HCT116 (cell line): ENCODE results near the gene HOXB3. TPM values are rescaled to one million over a fixed set of nuclear protein-coding genes. Genes with fewer than 3 reads are reported as not detected.

Experiments used
- ATAC-seq: fragments of 200-7000 bp; cut with Tn5 transposase; 2 replicates; pipeline ENCODE4 v1.9.1; 2020; ENCODE audit warnings: mild to moderate bottlenecking, moderate library complexity
- BruUV-seq: library from RNA; stranded (reverse); fragments of 400-500 nt; replicated peaks from 2 replicates; lab custom pipeline; 2021; lab: Mats Ljungman, UMichigan
- CTCF ChIA-PET: fragments of 300-600 bp; sonication (Branson Sonifier 250); formaldehyde crosslinking; loops from one replicate; lab custom pipeline; 2021; ENCODE audit warnings: antibody characterized with exemption; lab: Charles Lee
- POLR2A ChIA-PET: fragments of 300-600, 350-600 bp; sonication (Branson Sonifier 250); formaldehyde crosslinking; loops from one replicate; lab custom pipeline; 2021; ENCODE audit warnings: antibody characterized with exemption; lab: Charles Lee
- RAD21 ChIA-PET, 2 experiments: fragments of 300-600 bp; sonication (Branson Sonifier 250); formaldehyde crosslinking; loops; one replicate each; lab custom pipeline; 2023; ENCODE audit warnings: low total read pairs in 2 of 2; ENCODE audit not compliant: uncharacterized antibody in 2 of 2, unreplicated experiment in 2 of 2, low non-redundant PET in 1 of 2; lab: Charles Lee
- DNase-seq: peaks from one replicate; pipeline ENCODE4 v3.0.0-alpha.2; 2010; ENCODE audit warnings: low read depth, low spot score
- H2AFZ ChIP-seq: fragments of 200-600 bp; shearing (Covaris generic), sonication (generic); 2 replicates; pipeline ENCODE4 v1.6.1; 2017; ENCODE audit warnings: low read depth, mixed run types, mixed read lengths, antibody characterized with exemption, low read length; ENCODE audit not compliant: poor library complexity, severe bottlenecking
- H3K27ac ChIP-seq: 2 replicates; pipeline ENCODE4 v1.5.1; 2012; ENCODE audit warnings: low read depth, low read length
- H3K27me3 ChIP-seq: fragments of 200-600 bp; sonication (generic); 2 replicates; pipeline ENCODE4 v1.6.1; 2016; ENCODE audit warnings: mixed run types, low read length, mixed read lengths; ENCODE audit not compliant: insufficient read depth
- H3K36me3 ChIP-seq, 2 experiments: fragments of 200-500 bp in 1 of 2; fragments of 200-600 bp in 1 of 2; sonication (Bioruptor generic) in 1 of 2; sonication (generic) in 1 of 2; 2 replicates each; pipeline versions ENCODE4 v1.5.1 to v1.6.1; 2014 to 2016; ENCODE audit warnings: low read length in 2 of 2, inconsistent platforms in 1 of 2, mixed read lengths in 1 of 2, mixed run types in 1 of 2; ENCODE audit not compliant: insufficient read depth in 2 of 2, control insufficient read depth in 1 of 2
- H3K4me1 ChIP-seq, 2 experiments: fragments of 200-600 bp in 1 of 2; sonication (generic) in 1 of 2; 2 replicates each; pipeline versions ENCODE4 v1.5.1 to v1.6.1; 2012 to 2017; ENCODE audit warnings: low read length in 2 of 2, inconsistent platforms in 1 of 2, mild to moderate bottlenecking in 1 of 2, mixed read lengths in 1 of 2, mixed run types in 1 of 2, moderate library complexity in 1 of 2; ENCODE audit not compliant: insufficient read depth in 2 of 2, control insufficient read depth in 1 of 2
- H3K4me2 ChIP-seq: fragments of 200-600 bp; sonication (generic); 2 replicates; pipeline ENCODE4 v1.6.1; 2017; ENCODE audit warnings: mixed run types, low read length, mixed read lengths
- H3K4me3 ChIP-seq, 2 experiments: fragments of 200-600 bp in 1 of 2; sonication (generic) in 1 of 2; replicated peaks in 1 of 2; 2 replicates each; pipeline ENCODE4 v1.5.1; 2011 to 2016; ENCODE audit warnings: low read length in 2 of 2, control low read depth in 1 of 2, low read depth in 1 of 2, mild to moderate bottlenecking in 1 of 2, mixed read lengths in 1 of 2, mixed run types in 1 of 2
- H3K79me2 ChIP-seq: fragments of 200-600 bp; sonication (generic); 2 replicates; pipeline ENCODE4 v1.6.1; 2017; ENCODE audit warnings: mild to moderate bottlenecking, mixed run types, low read length, moderate library complexity, mixed read lengths; ENCODE audit not compliant: insufficient read depth
- H3K9ac ChIP-seq: fragments of 200-600 bp; sonication (generic); 2 replicates; pipeline ENCODE4 v1.6.1; 2016; ENCODE audit warnings: low read length, mixed read lengths
- H3K9me2 ChIP-seq: fragments of 200-600 bp; sonication (generic), shearing (Covaris generic); 2 replicates; pipeline ENCODE4 v1.6.1; 2017; ENCODE audit warnings: mixed run types, mild to moderate bottlenecking, moderate library complexity; ENCODE audit not compliant: insufficient read depth
- H3K9me3 ChIP-seq, 2 experiments: fragments of 200-500 bp in 1 of 2; fragments of 200-600 bp in 1 of 2; sonication (Bioruptor generic) in 1 of 2; sonication (generic) in 1 of 2; 2 replicates each; pipeline ENCODE4 v1.6.1; 2014 to 2017; ENCODE audit warnings: low read length in 2 of 2, mixed read lengths in 2 of 2, inconsistent platforms in 1 of 2, low read depth in 1 of 2, mild to moderate bottlenecking in 1 of 2, mixed run types in 1 of 2, moderate library complexity in 1 of 2; ENCODE audit not compliant: control insufficient read depth in 1 of 2, insufficient read depth in 1 of 2
- H4K20me1 ChIP-seq: fragments of 200-600 bp; sonication (generic), shearing (Covaris generic); 2 replicates; pipeline ENCODE4 v1.6.1; 2017; ENCODE audit warnings: mixed run types, mild to moderate bottlenecking, moderate library complexity; ENCODE audit not compliant: insufficient read depth
- ATF3 ChIP-seq: IDR thresholded peaks from 2 replicates; pipeline ENCODE4 v1.6.1; 2012
- CBX3 ChIP-seq: IDR thresholded peaks from 2 replicates; pipeline ENCODE4 v1.6.1; 2012; ENCODE audit warnings: low read depth
- CEBPB ChIP-seq: IDR thresholded peaks from 2 replicates; pipeline ENCODE4 v1.6.1; 2012; ENCODE audit warnings: low read depth
- CTCF ChIP-seq, 3 experiments: fragments of 200-600 bp in 1 of 3; sonication (generic) in 1 of 3; IDR thresholded peaks in 2 of 3; conservative IDR thresholded peaks in 1 of 3; 2 replicates each; pipeline ENCODE4 v1.5.1; 2012 to 2017; ENCODE audit warnings: low read depth in 2 of 3, low read length in 2 of 3, antibody characterized with exemption in 1 of 3, borderline replicate concordance in 1 of 3, control low read depth in 1 of 3, mild to moderate bottlenecking in 1 of 3, mixed read lengths in 1 of 3, mixed run types in 1 of 3, moderate library complexity in 1 of 3; ENCODE audit not compliant: insufficient read depth in 1 of 3
- EGR1 ChIP-seq: IDR thresholded peaks from 2 replicates; pipeline ENCODE4 v1.6.1; 2012; ENCODE audit warnings: low read depth
- ELF1 ChIP-seq: IDR thresholded peaks from 2 replicates; pipeline ENCODE4 v1.6.1; 2012; ENCODE audit warnings: low read depth, borderline replicate concordance
- EZH2 ChIP-seq: fragments of 200-600 bp; sonication (generic); IDR thresholded peaks from 2 replicates; pipeline ENCODE4 v1.6.1; 2017; ENCODE audit warnings: antibody characterized with exemption, mixed run types
- FOSL1 ChIP-seq: IDR thresholded peaks from 2 replicates; pipeline ENCODE4 v1.6.1; 2012; ENCODE audit warnings: low read depth
- JUND ChIP-seq: IDR thresholded peaks from 2 replicates; pipeline ENCODE4 v1.6.1; 2012
- POLR2A ChIP-seq: IDR thresholded peaks from 2 replicates; pipeline ENCODE4 v1.7.0; 2011; ENCODE audit warnings: borderline replicate concordance; ENCODE audit not compliant: insufficient read depth, insufficient read length; ENCODE audit errors: extremely low read depth
- RAD21 ChIP-seq: IDR thresholded peaks from 2 replicates; pipeline ENCODE4 v1.6.1; 2012; ENCODE audit warnings: low read depth, mild to moderate bottlenecking
- REST ChIP-seq: IDR thresholded peaks from 2 replicates; pipeline ENCODE4 v1.6.1; 2012; ENCODE audit warnings: low read depth
- SIN3A ChIP-seq: IDR thresholded peaks from 2 replicates; pipeline ENCODE4 v1.6.1; 2012; ENCODE audit warnings: low read depth
- SP1 ChIP-seq: IDR thresholded peaks from 2 replicates; pipeline ENCODE4 v1.6.1; 2012; ENCODE audit warnings: low read depth
- SRF ChIP-seq: IDR thresholded peaks from 2 replicates; pipeline ENCODE4 v1.6.1; 2012; ENCODE audit warnings: low read depth
- intact Hi-C: fragments of 100-400 bp; cut with micrococcal nuclease; formaldehyde crosslinking; loops from 2 replicates; pipeline ENCODE4 v1.10.0; 2022
- total RNA-seq: library from RNA; stranded (reverse); gene quantifications from one replicate; pipeline ENCODE4 v1.2.1, GENCODE V29; 2021; ENCODE audit not compliant: unreplicated experiment

Gene HOXB3
- total RNA-seq, 1 experiment from 2014 or later = 19.8 TPM

- RAD21 ChIA-PET = interaction anchor here in 1 of 2 experiments (1.0 kb wide), 2 partner anchors 253 to 330 kb away, joined by 3 read pairs; no protein-coding TSS in a partner anchor
- peaks cover 54% of the 10 kb centered on the region for H3K79me2 ChIP-seq
- no peaks in the 10 kb centered on the region for H4K20me1 ChIP-seq
- no peak for ATAC-seq
- BruUV-seq = no TSS peak
- H3K4me3 ChIP-seq = no peak overlapping the region
- TF ChIP-seq ELF1 (no peak), ATF3 (no peak), SP1 (no peak), JUND (no peak), EZH2 (no peak), RAD21 (no peak), FOSL1 (no peak), CEBPB (no peak), SRF (no peak), EGR1 (no peak), CTCF (IDR thresholded peaks at IDR 0.05 in 2 of 3, conservative IDR thresholded peaks at IDR 0.05 in 1 of 3; ENCODE audit: borderline replicate concordance in 1 of 3, insufficient read depth in 1 of 3, low read depth in 2 of 3, low read length in 2 of 3) (no peak), REST (no peak), CBX3 (no peak), SIN3A (no peak), POLR2A (no peak)
- intact Hi-C loops = no loop called here
- peaks cover 12 to 52% of the 10 kb centered on the region in 2 experiments for H3K4me1 ChIP-seq
- no peaks in the 10 kb centered on the region for H3K27me3 ChIP-seq
- no peak overlapping the region for H2AFZ ChIP-seq
- CTCF ChIA-PET = interaction anchor here (1.3 to 2.0 kb wide), 6 partner anchors 29 to 562 kb away, joined by 3 to 9 read pairs (median 4); no protein-coding TSS in a partner anchor
- POLR2A ChIA-PET = interaction anchor here (0.7 kb wide), 1 partner anchor 21 kb away, joined by 3 read pairs; no protein-coding TSS in a partner anchor
- H3K9me3 ChIP-seq = no peaks in the 10 kb centered on the region
- H3K36me3 ChIP-seq = peaks cover 3 to 8% of the 10 kb centered on the region in 2 experiments; a peak in 3 of 4 replicates
- H3K9me2 ChIP-seq = no peaks in the 10 kb centered on the region
- peak overlapping the region; percentile 91 for H3K27ac ChIP-seq
- no peak overlapping the region for H3K4me2 ChIP-seq
- H3K9ac ChIP-seq = no peak overlapping the region
- DNase-seq = no peak
Observed at GRCh38 chr17:48589060-48589830, 796 bp downstream of the HOXB3 start.
